SU-DHL-6 (cell line): ENCODE results near the gene COL27A1.
A peak's percentile ranks its signal among the peaks of the same experiment; 100 is the strongest.

ENCODE experiments used
- H2AFZ ChIP-seq: fragments of 200-600 bp; sonication (generic); 2 replicates; pipeline ENCODE4 v1.6.1; 2014; ENCODE audit warnings: low read depth, mild to moderate bottlenecking, moderate library complexity, mixed read lengths, antibody characterized with exemption, low read length; ENCODE audit not compliant: severe bottlenecking
- H3F3A ChIP-seq: fragments of 200-600 bp; shearing (Covaris generic); 2 replicates; pipeline ENCODE4 v1.6.0; 2016; ENCODE audit warnings: antibody characterized with exemption, mild to moderate bottlenecking; ENCODE audit not compliant: insufficient read depth
- H3K27ac ChIP-seq: fragments of 200-600 bp; sonication (generic); 2 replicates; pipeline ENCODE4 v1.5.1; 2016; ENCODE audit warnings: low read depth, mild to moderate bottlenecking, low read length, moderate library complexity, mixed read lengths
- H3K27me3 ChIP-seq: fragments of 200-600 bp; sonication (generic), shearing (Covaris generic); 2 replicates; pipeline ENCODE4 v1.6.0; 2014; ENCODE audit warnings: mild to moderate bottlenecking, low read length
- H3K36me3 ChIP-seq: fragments of 200-600 bp; sonication (generic); 2 replicates; pipeline ENCODE4 v1.6.1; 2014; ENCODE audit warnings: mild to moderate bottlenecking, low read length, mixed read lengths
- H3K4me2 ChIP-seq: fragments of 300-600, 200-600 bp; shearing (Covaris generic), sonication (generic); 2 replicates; pipeline ENCODE4 v1.6.0; 2014; ENCODE audit warnings: low read length, low read depth, mild to moderate bottlenecking; ENCODE audit not compliant: poor library complexity, severe bottlenecking
- H3K4me3 ChIP-seq: fragments of 200-600 bp; sonication (generic); 2 replicates; pipeline ENCODE4 v1.5.1; 2014; ENCODE audit warnings: antibody characterized with exemption, low read length, mild to moderate bottlenecking, mixed read lengths; ENCODE audit not compliant: insufficient read depth, poor library complexity, severe bottlenecking
- H3K79me2 ChIP-seq: fragments of 200-600 bp; sonication (generic); 2 replicates; pipeline ENCODE4 v1.6.1; 2014; ENCODE audit warnings: mild to moderate bottlenecking, low read length, moderate library complexity; ENCODE audit not compliant: insufficient read depth
- H3K9ac ChIP-seq: fragments of 200-600 bp; sonication (generic); 2 replicates; pipeline ENCODE4 v1.7.0; 2014; ENCODE audit warnings: mild to moderate bottlenecking, low read length
- H3K9me2 ChIP-seq: fragments of 200-600 bp; sonication (generic); replicated peaks from 2 replicates; pipeline ENCODE4 v1.6.1; 2014; ENCODE audit warnings: low read length; ENCODE audit not compliant: insufficient read depth
- H3K9me3 ChIP-seq: fragments of 200-600 bp; sonication (generic); 2 replicates; pipeline ENCODE4 v1.6.1; 2014; ENCODE audit warnings: low read length, mixed read lengths; ENCODE audit not compliant: insufficient read depth
- H4K20me1 ChIP-seq: fragments of 200-600 bp; sonication (generic); 2 replicates; pipeline ENCODE4 v1.6.1; 2014; ENCODE audit warnings: low read depth, mild to moderate bottlenecking, antibody characterized with exemption, low read length, moderate library complexity, mixed read lengths
- EZH2phosphoT487 ChIP-seq: fragments of 200-600 bp; sonication (generic), shearing (Covaris generic); conservative IDR thresholded peaks from 2 replicates; pipeline ENCODE4 v1.6.1; 2018; ENCODE audit warnings: mild to moderate bottlenecking, antibody characterized with exemption, low read length, moderate library complexity, mixed read lengths
- TF ChIP-seq, protein P1 (sequence below): fragments of 200-600 bp; sonication (generic); IDR thresholded peaks from one replicate; pipeline ENCODE4 v1.5.1; 2017; ENCODE audit warnings: antibody characterized with exemption, mild to moderate bottlenecking, low read length, moderate library complexity; ENCODE audit not compliant: insufficient read depth, poor library complexity, severe bottlenecking

Gene COL27A1

DNA sequence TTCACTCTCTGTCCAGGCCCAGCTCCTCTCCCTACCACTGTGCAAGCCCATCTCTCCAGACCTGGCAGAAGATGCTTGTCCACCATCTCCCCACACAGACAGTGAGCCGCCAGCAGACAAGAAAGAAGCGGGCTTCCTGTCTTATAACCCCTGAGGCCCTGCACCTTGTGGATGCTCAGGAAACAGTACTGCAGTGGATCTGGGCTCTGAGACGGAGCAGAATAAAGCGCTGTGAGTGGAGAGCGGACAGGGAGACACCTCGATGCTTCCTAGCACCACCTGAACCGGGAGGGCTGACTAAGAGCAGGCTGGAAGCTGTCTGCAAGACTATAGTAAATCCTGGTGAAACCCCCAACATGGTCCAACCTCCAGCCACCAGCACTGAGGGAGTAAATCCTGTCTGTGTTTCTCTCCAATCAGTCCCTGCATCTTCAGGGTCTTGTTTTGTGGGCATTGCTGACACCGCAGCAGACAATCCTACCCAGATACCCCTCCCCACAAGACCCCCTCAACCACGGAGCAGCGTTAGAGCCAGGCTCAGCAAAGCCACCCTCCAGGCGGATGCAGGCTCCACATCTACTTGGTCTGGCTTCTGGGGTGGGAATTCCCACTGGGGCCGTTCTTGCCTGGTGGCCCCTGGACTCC is 193.0 kb downstream of the COL27A1 start:
- peaks cover 39% of the 10 kb centered on the region for H3K36me3 ChIP-seq

DNA sequence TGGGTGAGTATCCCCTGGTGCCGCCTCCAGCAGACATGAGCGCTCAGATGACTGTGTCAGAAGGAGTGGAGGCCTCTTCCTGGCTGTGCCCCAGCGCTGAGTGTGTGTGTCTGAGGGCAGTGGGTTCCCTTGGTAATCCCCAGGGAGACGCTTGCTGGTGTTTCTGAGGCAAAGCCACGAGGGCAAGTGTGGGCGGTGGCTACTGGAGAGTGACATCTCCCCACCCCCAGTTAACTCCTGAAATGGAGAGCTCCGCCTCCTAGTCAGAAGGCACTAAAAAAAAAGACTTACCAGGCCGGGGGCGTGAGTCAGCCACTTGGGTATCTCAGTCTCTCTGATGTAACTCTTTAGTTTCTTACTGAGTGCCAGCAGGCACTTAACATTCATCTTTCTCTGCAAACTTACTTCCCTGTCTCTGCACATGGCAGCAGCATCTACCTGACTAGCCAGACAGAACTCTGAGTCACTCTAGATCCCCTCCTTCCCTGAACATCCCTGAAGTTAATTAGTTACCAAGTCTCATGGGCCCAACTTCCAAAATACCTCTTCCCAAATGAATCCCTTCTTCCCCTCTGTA is 193.7 kb downstream of the COL27A1 start:
- Histone ChIP-seq H3K27me3 (no peaks in the 10 kb centered on the region), H3K9ac (peak overlapping the region; percentile 2; the same call in 1 of the 2 replicates), H3K27ac (peak overlapping the region; percentile 55), H3K9me3 (no peaks in the 10 kb centered on the region), H3K4me2 (no peak overlapping the region), H4K20me1 (no peaks in the 10 kb centered on the region), H2AFZ (no peak overlapping the region), H3F3A (no peaks in the 10 kb centered on the region), H3K4me3 (no peak overlapping the region), H3K9me2 (no peaks in the 10 kb centered on the region), H3K36me3 (peaks cover 42% of the 10 kb centered on the region), H3K79me2 (no peaks in the 10 kb centered on the region)
- TF ChIP-seq EZH2phosphoT487: no peak
- TF ChIP-seq, protein P1, sequence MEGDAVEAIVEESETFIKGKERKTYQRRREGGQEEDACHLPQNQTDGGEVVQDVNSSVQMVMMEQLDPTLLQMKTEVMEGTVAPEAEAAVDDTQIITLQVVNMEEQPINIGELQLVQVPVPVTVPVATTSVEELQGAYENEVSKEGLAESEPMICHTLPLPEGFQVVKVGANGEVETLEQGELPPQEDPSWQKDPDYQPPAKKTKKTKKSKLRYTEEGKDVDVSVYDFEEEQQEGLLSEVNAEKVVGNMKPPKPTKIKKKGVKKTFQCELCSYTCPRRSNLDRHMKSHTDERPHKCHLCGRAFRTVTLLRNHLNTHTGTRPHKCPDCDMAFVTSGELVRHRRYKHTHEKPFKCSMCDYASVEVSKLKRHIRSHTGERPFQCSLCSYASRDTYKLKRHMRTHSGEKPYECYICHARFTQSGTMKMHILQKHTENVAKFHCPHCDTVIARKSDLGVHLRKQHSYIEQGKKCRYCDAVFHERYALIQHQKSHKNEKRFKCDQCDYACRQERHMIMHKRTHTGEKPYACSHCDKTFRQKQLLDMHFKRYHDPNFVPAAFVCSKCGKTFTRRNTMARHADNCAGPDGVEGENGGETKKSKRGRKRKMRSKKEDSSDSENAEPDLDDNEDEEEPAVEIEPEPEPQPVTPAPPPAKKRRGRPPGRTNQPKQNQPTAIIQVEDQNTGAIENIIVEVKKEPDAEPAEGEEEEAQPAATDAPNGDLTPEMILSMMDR: no peak

More for the DNA sequence above, 193.0 kb downstream of the COL27A1 start:
- H3K9me2 ChIP-seq: no peaks in the 10 kb centered on the region
- no peaks in the 10 kb centered on the region for H3K9me3 ChIP-seq
- no peak overlapping the region for H2AFZ ChIP-seq
- 0 out of 2 replicates have a peak overlapping the region, but pooled peaks have one; percentile 2 for H3K9ac ChIP-seq
- no peaks in the 10 kb centered on the region for H4K20me1 ChIP-seq
- no peaks in the 10 kb centered on the region for H3K79me2 ChIP-seq
- peak overlapping the region; percentile 55 for H3K27ac ChIP-seq
- H3K4me3 ChIP-seq: no peak overlapping the region
- H3K4me2 ChIP-seq: no peak overlapping the region
- TF ChIP-seq EZH2phosphoT487: no peak
- TF ChIP-seq, protein P1: no peak
- H3K27me3 ChIP-seq: no peaks in the 10 kb centered on the region
- no peaks in the 10 kb centered on the region for H3F3A ChIP-seq

DNA sequence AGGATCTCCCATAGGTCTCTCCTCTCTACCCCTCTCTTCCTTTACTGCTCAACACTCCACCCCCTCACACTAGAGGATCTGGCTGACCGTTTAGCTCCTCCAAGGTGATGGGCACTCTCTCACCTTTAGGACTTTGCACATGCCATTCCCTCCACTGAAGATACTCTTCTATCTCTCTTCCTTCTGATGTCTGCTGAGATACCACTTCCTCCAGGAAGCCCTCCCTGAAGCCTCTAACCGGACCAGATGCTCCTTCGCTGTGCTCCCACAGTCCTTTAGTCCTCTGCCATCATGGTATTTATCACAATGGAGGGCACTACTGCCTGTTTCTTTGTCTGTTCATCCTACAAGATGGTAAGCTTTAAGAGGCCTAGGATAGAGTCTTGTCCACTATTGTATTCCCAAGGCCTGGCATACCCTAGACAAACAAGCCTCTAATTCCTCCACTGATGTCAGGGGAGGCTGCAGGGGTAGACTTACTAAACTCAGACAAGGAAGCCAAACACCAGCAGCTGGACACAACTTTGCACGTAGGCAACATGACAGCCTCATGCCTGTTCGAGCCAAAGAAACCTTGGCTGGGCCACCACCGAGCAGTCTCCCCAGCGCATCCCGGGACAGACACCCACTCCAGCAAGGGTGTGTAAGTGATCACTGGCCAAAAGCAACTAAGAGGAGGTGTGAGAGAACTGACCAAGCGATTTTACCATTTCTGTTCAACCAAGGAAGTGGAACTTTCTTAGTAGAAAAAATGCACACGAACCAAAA is 194.6 kb downstream of the COL27A1 start:
- H4K20me1 ChIP-seq: no peaks in the 10 kb centered on the region
- H3K4me2 ChIP-seq: no peak overlapping the region
- H3K4me3 ChIP-seq: no peak overlapping the region
- H3K9me3 ChIP-seq: no peaks in the 10 kb centered on the region
- no peaks in the 10 kb centered on the region for H3F3A ChIP-seq
- TF ChIP-seq EZH2phosphoT487: no peak
- TF ChIP-seq, protein P1: no peak
- H3K79me2 ChIP-seq: no peaks in the 10 kb centered on the region
- no peak overlapping the region for H2AFZ ChIP-seq
- H3K36me3 ChIP-seq: peaks cover 41% of the 10 kb centered on the region
- H3K9ac ChIP-seq: no peak overlapping the region
- H3K27ac ChIP-seq: peak overlapping the region; percentile 55
- H3K27me3 ChIP-seq: no peaks in the 10 kb centered on the region
- no peaks in the 10 kb centered on the region for H3K9me2 ChIP-seq
